Stomach (tissue), 9 donors: Measurements from ENCODE around the gene TMPRSS15. TPM values are rescaled to one million over a fixed set of nuclear protein-coding genes. Genes with fewer than 3 reads are reported as not detected.

Experiments
- DNase-seq, 2 donors: peaks; one replicate each; pipeline versions ENCODE4 v3.0.0 to v3.0.0-alpha.2; 2013 to 2019
- H3K27ac ChIP-seq, 5 donors: fragments of 200-600 bp in 4 of 5; sonication (generic) in 4 of 5; one replicate each; pipeline ENCODE4 v1.5.1; 2013 to 2019; ENCODE audit warnings: mild to moderate bottlenecking in 1 of 5, moderate library complexity in 1 of 5
- H3K27me3 ChIP-seq, 3 donors: fragments of 200-600 bp; sonication (generic); one replicate each; pipeline ENCODE4 v1.5.1; 2017 to 2019; ENCODE audit warnings: mixed run types in 1 of 3
- H3K36me3 ChIP-seq, 4 donors: fragments of 200-600 bp; sonication (generic); 1 replicate in 3 of 4; 2 replicates in 1 of 4; pipeline ENCODE4 v1.5.1; 2016 to 2019
- H3K4me1 ChIP-seq, 4 donors: fragments of 200-600 bp; sonication (generic); one replicate each; pipeline ENCODE4 v1.5.1; 2016 to 2019
- H3K4me3 ChIP-seq, 4 donors: fragments of 200-600 bp; sonication (generic) in 3 of 4; one replicate each; pipeline ENCODE4 v1.5.1; 2016 to 2019; ENCODE audit warnings: mild to moderate bottlenecking in 1 of 4
- H3K9me3 ChIP-seq, 4 donors: fragments of 200-600 bp; sonication (generic); one replicate each; pipeline ENCODE4 v1.5.1; 2016 to 2019
- EP300 ChIP-seq: sonication (generic); formaldehyde crosslinking; IDR thresholded peaks from one replicate; pipeline ENCODE4 v1.6.1; 2017; ENCODE audit warnings: antibody characterized with exemption
- POLR2A ChIP-seq, 4 donors: fragments of 450-650 bp; IDR thresholded peaks; one replicate each; pipeline ENCODE4 v1.6.1; 2016; ENCODE audit warnings: antibody characterized with exemption in 4 of 4, control low read depth in 2 of 4, mild to moderate bottlenecking in 1 of 4, moderate library complexity in 1 of 4
- POLR2AphosphoS5 ChIP-seq, 3 donors: sonication (generic); formaldehyde crosslinking; IDR thresholded peaks; one replicate each; pipeline ENCODE4 v1.6.1; 2016; ENCODE audit warnings: antibody characterized with exemption in 3 of 3
- WGBS, 5 donors: extraction: QIAGEN DNeasy Blood & Tissue Kit in 3 of 5; methylation state at CpG; one replicate each; pipeline versions ENCODE4 v1.1.5 to v1.1.7; 2013 to 2018; 5-methylcytosine and 5-hydroxymethylcytosine counted together
- intact Hi-C: fragments of 100-400 bp; cut with DNase I; formaldehyde crosslinking; loops from one replicate; pipeline ENCODE4 v1.15.1; 2023; ENCODE audit warnings: low total_unique reads
- polyA plus RNA-seq, 3 donors: library from polyadenylated mRNA; stranded (reverse); fragments of 200-250 nt; gene quantifications; one replicate each; pipeline ENCODE4 v1.2.3, GENCODE V29; 2013
- total RNA-seq, 5 donors: library from RNA; depleted of rRNA; stranded (reverse); fragments of >200 nt; gene quantifications; one replicate each; pipeline versions ENCODE4 v1.1.0 to v1.2.3, GENCODE V29; 2014 to 2016
- TF ChIP-seq, protein P1 (sequence below), 7 experiments: fragments of 450-650 bp in 4 of 7; fragments of 200-600 bp in 3 of 7; sonication (generic) in 3 of 7; IDR thresholded peaks; one replicate each; pipeline ENCODE4 v1.5.1; 2016 to 2019; ENCODE audit warnings: antibody characterized with exemption in 7 of 7, control low read depth in 2 of 7, mild to moderate bottlenecking in 1 of 7
- donor health status: healthy with polysubstance abuse.
- donor health status: Bipolar disorder and iron deficiency.
- donor health status: healthy.

TMPRSS15 gene
- total and polyA plus RNA-seq, 8 donors: not detected

DNA sequence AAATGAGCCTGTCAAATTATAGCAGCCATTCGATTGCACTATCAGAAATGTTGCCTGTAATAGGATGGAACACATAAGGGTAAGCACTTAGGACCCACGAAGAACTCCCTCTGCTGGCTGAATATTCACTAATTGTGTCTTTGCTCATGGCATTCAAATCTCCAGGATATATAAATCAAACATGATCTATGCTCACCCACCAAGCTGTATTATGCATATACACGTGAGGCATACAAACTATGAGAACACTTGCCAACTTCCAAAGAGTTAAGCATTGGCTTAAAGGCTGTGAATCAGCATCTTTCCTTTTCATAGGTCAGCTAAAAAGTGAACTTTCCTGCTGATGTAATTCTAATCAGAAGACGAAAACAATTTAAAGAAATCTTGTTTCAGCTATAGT lies 34.5 kb downstream of the TMPRSS15 start:
- WGBS, 5 donors: 17 to 30% (median 24%) methylated on average over 4 of the region's 4 CpGs
- H3K4me1 ChIP-seq: no peaks in the 10 kb centered on the region
- no peaks in the 10 kb centered on the region for H3K36me3 ChIP-seq
- peak in 1 of 2 donors; percentile 36 for DNase-seq
- H3K9me3 ChIP-seq: no peaks in the 10 kb centered on the region
- intact Hi-C loops: no loop called here
- no peak for TF ChIP-seq EP300
- TF ChIP-seq, protein P1, sequence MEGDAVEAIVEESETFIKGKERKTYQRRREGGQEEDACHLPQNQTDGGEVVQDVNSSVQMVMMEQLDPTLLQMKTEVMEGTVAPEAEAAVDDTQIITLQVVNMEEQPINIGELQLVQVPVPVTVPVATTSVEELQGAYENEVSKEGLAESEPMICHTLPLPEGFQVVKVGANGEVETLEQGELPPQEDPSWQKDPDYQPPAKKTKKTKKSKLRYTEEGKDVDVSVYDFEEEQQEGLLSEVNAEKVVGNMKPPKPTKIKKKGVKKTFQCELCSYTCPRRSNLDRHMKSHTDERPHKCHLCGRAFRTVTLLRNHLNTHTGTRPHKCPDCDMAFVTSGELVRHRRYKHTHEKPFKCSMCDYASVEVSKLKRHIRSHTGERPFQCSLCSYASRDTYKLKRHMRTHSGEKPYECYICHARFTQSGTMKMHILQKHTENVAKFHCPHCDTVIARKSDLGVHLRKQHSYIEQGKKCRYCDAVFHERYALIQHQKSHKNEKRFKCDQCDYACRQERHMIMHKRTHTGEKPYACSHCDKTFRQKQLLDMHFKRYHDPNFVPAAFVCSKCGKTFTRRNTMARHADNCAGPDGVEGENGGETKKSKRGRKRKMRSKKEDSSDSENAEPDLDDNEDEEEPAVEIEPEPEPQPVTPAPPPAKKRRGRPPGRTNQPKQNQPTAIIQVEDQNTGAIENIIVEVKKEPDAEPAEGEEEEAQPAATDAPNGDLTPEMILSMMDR (IDR thresholded peaks at IDR 0.05): peak in 1 of 7 experiments; percentile 6
- H3K27me3 ChIP-seq: no peaks in the 10 kb centered on the region
- no peak overlapping the region for H3K27ac ChIP-seq
- no peak overlapping the region for H3K4me3 ChIP-seq

DNA sequence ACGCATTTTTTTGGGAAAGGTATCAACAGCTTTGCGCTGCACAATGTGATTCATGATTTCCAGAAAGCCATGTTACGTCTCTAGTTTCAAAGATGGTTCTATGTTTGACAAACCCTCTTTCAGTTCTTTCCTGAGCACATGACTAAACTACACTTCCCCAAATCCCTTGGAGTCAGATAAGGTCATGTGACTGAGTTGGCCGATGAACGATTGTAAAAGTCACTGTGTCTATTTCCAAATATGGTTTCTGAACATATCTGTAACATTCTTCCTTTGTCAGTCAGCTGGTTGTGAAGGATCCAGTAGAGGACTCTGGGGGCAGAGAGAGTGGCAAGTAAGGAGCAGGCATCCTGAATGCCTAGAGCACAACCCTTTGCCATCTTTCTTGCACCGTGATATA lies 35.4 kb downstream of the TMPRSS15 start:
- intact Hi-C loops: no loop called here
- no peak for DNase-seq
- WGBS, 5 donors: 69 to 82% (median 72%) methylated on average over 6 of the region's 6 CpGs
- H3K9me3 ChIP-seq: no peaks in the 10 kb centered on the region
- H3K27ac ChIP-seq: no peak overlapping the region
- no peaks in the 10 kb centered on the region for H3K36me3 ChIP-seq
- TF ChIP-seq, protein P1 (IDR thresholded peaks at IDR 0.05): no peak
- TF ChIP-seq POLR2AphosphoS5 (IDR thresholded peaks at IDR 0.05): no peak
- no peak for TF ChIP-seq EP300
- TF ChIP-seq POLR2A (IDR thresholded peaks at IDR 0.05): no peak
- H3K4me1 ChIP-seq: no peaks in the 10 kb centered on the region
- H3K27me3 ChIP-seq: no peaks in the 10 kb centered on the region
- H3K4me3 ChIP-seq: no peak overlapping the region

DNA sequence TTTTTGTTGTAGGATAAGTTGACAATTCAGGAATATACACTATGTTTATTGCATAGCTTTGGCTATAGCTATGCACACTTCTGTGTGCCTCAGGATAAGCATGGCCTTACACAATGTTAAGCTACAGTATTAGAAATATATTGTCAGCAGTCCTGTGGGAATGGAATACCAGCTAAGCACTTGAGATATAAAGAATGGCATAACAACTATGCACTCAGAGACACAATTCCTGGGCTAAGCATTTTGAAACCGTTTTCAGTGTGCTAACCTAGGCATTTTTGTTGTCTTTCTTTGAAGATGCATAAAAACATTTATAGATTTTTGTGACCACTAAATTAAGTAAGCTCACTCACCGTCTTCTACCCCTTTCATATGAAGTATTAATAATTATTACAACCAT lies 46.8 kb downstream of the TMPRSS15 start:
- no peak for DNase-seq
- no peaks in the 10 kb centered on the region for H3K9me3 ChIP-seq
- no peaks in the 10 kb centered on the region for H3K36me3 ChIP-seq
- no peaks in the 10 kb centered on the region for H3K4me1 ChIP-seq
- 67 to 73% (median 68%) methylated on average over 2 of the region's 2 CpGs for WGBS, 5 donors
- intact Hi-C loops: no loop called here
- no peaks in the 10 kb centered on the region for H3K27me3 ChIP-seq
- no peak overlapping the region for H3K27ac ChIP-seq
- TF ChIP-seq POLR2AphosphoS5 (IDR thresholded peaks at IDR 0.05) (no peak), EP300 (no peak), POLR2A (IDR thresholded peaks at IDR 0.05) (no peak)
- TF ChIP-seq, protein P1 (IDR thresholded peaks at IDR 0.05): no peak
- H3K4me3 ChIP-seq: no peak overlapping the region

DNA sequence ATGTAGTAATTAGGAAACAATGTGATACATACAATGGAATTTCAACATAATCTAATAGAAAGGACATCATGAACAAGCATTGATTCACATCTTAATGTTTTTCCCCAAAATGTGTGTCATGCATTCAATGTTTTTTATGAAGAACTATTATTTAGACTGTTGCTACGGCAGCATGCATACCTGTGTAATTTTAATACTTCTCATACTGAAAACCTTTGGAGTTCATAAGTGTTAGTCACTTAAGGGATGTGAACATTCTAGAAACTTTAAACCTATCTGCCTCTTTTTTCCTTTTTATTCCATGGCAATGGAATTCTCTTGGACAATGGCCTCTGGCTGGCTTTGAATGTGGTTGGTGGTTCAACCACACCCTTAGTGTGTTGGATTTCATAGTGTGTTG lies 48.6 kb downstream of the TMPRSS15 start:
- no peaks in the 10 kb centered on the region for H3K27me3 ChIP-seq
- intact Hi-C loops: no loop called here
- no peaks in the 10 kb centered on the region for H3K4me1 ChIP-seq
- no peak for TF ChIP-seq EP300
- TF ChIP-seq POLR2A (IDR thresholded peaks at IDR 0.05): no peak
- TF ChIP-seq POLR2AphosphoS5 (IDR thresholded peaks at IDR 0.05): no peak
- TF ChIP-seq, protein P1 (IDR thresholded peaks at IDR 0.05): no peak
- no peak overlapping the region for H3K4me3 ChIP-seq
- no peak for DNase-seq
- H3K27ac ChIP-seq: no peak overlapping the region
- no peaks in the 10 kb centered on the region for H3K9me3 ChIP-seq
- WGBS, 5 donors: 81 to 97% (median 91%) methylated on average over 1 of the region's 1 CpG
- H3K36me3 ChIP-seq: no peaks in the 10 kb centered on the region
